ENCODE results near the gene UQCC2. TPM values are rescaled to one million over a fixed set of nuclear protein-coding genes. Genes with fewer than 3 reads are reported as not detected.

UQCC2 gene
- total and polyA plus RNA-seq, 2 experiments from 2014 or later, result 31.7 to 138 TPM

- H3K9me2 ChIP-seq (ENCODE audit: insufficient read depth), result no peaks in the 10 kb centered on the region
- no peaks in the 10 kb centered on the region for H3K9me3 ChIP-seq (ENCODE audit: low read depth)
- H4K20me1 ChIP-seq (ENCODE audit: insufficient read depth), result no peaks in the 10 kb centered on the region
- no peak overlapping the region for H3K4me3 ChIP-seq
- TF ChIP-seq EZH2phosphoT487 (IDR thresholded peaks at IDR 0.05; ENCODE audit: insufficient read depth, low read depth), result no peak
- TF ChIP-seq EZH2 (IDR thresholded peaks at IDR 0.05; ENCODE audit: insufficient read depth, poor library complexity, severe bottlenecking), result no peak
- no peak overlapping the region for H3K9ac ChIP-seq
- H3K27ac ChIP-seq, result no peak overlapping the region
- no peaks in the 10 kb centered on the region for H3K36me3 ChIP-seq (ENCODE audit: low read depth)
- DNase-seq, result no peak
- in situ Hi-C loops (cut with MboI), result no loop called here
- no peaks in the 10 kb centered on the region; the same call in 1 of the 2 replicates for H3K27me3 ChIP-seq (replicated peaks; ENCODE audit: insufficient read depth)
- H3K4me2 ChIP-seq (ENCODE audit: unreplicated experiment), result no peak overlapping the region
- no peaks in the 10 kb centered on the region for H3K79me2 ChIP-seq (ENCODE audit: insufficient read depth)
- 96 to 99% methylated on average over 7 of the region's 7 CpGs for WGBS, 2 experiments (ENCODE audit: low coverage in 1 of 2, low lambda C conversion rate in 2 of 2, missing lambda C conversion rate in 2 of 2)
- no peaks in the 10 kb centered on the region for H3F3A ChIP-seq (ENCODE audit: insufficient read depth)
- no peak overlapping the region for H2AFZ ChIP-seq
- H3K4me1 ChIP-seq (ENCODE audit: insufficient read depth), result no peaks in the 10 kb centered on the region
Observed at GRCh38 chr6:33716379-33716778, 4.9 kb upstream of the UQCC2 start.

GRCh38 chr6:33714385-33715040 is 3.0 kb upstream of the UQCC2 start:
- Histone ChIP-seq H3K9ac (no peak overlapping the region), H3K79me2 (ENCODE audit: insufficient read depth) (peaks cover 17% of the 10 kb centered on the region), H3K4me3 (no peak overlapping the region), H3K4me1 (ENCODE audit: insufficient read depth) (peaks cover 12% of the 10 kb centered on the region), H3K27me3 (replicated peaks; ENCODE audit: insufficient read depth) (no peaks in the 10 kb centered on the region; the same call in 1 of the 2 replicates), H3F3A (ENCODE audit: insufficient read depth) (no peaks in the 10 kb centered on the region), H3K9me3 (ENCODE audit: low read depth) (no peaks in the 10 kb centered on the region), H3K9me2 (ENCODE audit: insufficient read depth) (no peaks in the 10 kb centered on the region), H2AFZ (no peak overlapping the region), H3K27ac (no peak overlapping the region), H3K4me2 (ENCODE audit: unreplicated experiment) (no peak overlapping the region), H4K20me1 (ENCODE audit: insufficient read depth) (no peaks in the 10 kb centered on the region), H3K36me3 (ENCODE audit: low read depth) (no peaks in the 10 kb centered on the region)
- no peak for DNase-seq
- 83 to 84% methylated on average over 7 of the region's 7 CpGs for WGBS, 2 experiments (ENCODE audit: low coverage in 1 of 2, low lambda C conversion rate in 2 of 2, missing lambda C conversion rate in 2 of 2)
- in situ Hi-C loops (cut with MboI), result no loop called here
- TF ChIP-seq EZH2phosphoT487 (IDR thresholded peaks at IDR 0.05; ENCODE audit: insufficient read depth, low read depth) (no peak), EZH2 (IDR thresholded peaks at IDR 0.05; ENCODE audit: insufficient read depth, poor library complexity, severe bottlenecking) (no peak)

- Histone ChIP-seq H3K27ac (no peak overlapping the region), H3K4me1 (ENCODE audit: insufficient read depth) (peaks cover 12% of the 10 kb centered on the region), H3K79me2 (ENCODE audit: insufficient read depth) (peaks cover 22% of the 10 kb centered on the region), H3K4me2 (ENCODE audit: unreplicated experiment) (no peak overlapping the region), H2AFZ (no peak overlapping the region), H3F3A (ENCODE audit: insufficient read depth) (no peaks in the 10 kb centered on the region), H3K4me3 (no peak overlapping the region), H3K9ac (no peak overlapping the region), H4K20me1 (ENCODE audit: insufficient read depth) (no peaks in the 10 kb centered on the region), H3K27me3 (replicated peaks; ENCODE audit: insufficient read depth) (no peaks in the 10 kb centered on the region), H3K9me2 (ENCODE audit: insufficient read depth) (no peaks in the 10 kb centered on the region), H3K36me3 (ENCODE audit: low read depth) (no peaks in the 10 kb centered on the region), H3K9me3 (ENCODE audit: low read depth) (no peaks in the 10 kb centered on the region)
- in situ Hi-C loops (cut with MboI), result no loop called here
- 69% methylated on average over 2 of the region's 2 CpGs for WGBS, 2 experiments (ENCODE audit: low coverage in 1 of 2, low lambda C conversion rate in 2 of 2, missing lambda C conversion rate in 2 of 2)
- TF ChIP-seq EZH2phosphoT487 (IDR thresholded peaks at IDR 0.05; ENCODE audit: insufficient read depth, low read depth), result no peak
- no peak for TF ChIP-seq EZH2 (IDR thresholded peaks at IDR 0.05; ENCODE audit: insufficient read depth, poor library complexity, severe bottlenecking)
- no peak for DNase-seq
Observed at GRCh38 chr6:33713786-33714185, 2.3 kb upstream of the UQCC2 start.

GRCh38 chr6:33712914-33713313 is 1.4 kb upstream of the UQCC2 start:
- Histone ChIP-seq H3K9me3 (ENCODE audit: low read depth) (no peaks in the 10 kb centered on the region), H3K79me2 (ENCODE audit: insufficient read depth) (peaks cover 24% of the 10 kb centered on the region), H3K4me3 (no peak overlapping the region), H3K27ac (no peak overlapping the region), H3K4me2 (ENCODE audit: unreplicated experiment) (no peak overlapping the region), H3K9me2 (ENCODE audit: insufficient read depth) (no peaks in the 10 kb centered on the region), H2AFZ (no peak overlapping the region), H3K36me3 (ENCODE audit: low read depth) (no peaks in the 10 kb centered on the region), H3K27me3 (replicated peaks; ENCODE audit: insufficient read depth) (no peaks in the 10 kb centered on the region), H3K4me1 (ENCODE audit: insufficient read depth) (peaks cover 12% of the 10 kb centered on the region), H3K9ac (no peak overlapping the region), H3F3A (ENCODE audit: insufficient read depth) (no peaks in the 10 kb centered on the region), H4K20me1 (ENCODE audit: insufficient read depth) (no peaks in the 10 kb centered on the region)
- WGBS, 2 experiments (ENCODE audit: low coverage in 1 of 2, low lambda C conversion rate in 2 of 2, missing lambda C conversion rate in 2 of 2), result 75 to 76% methylated on average over 3 of the region's 3 CpGs
- in situ Hi-C loops (cut with MboI), result no loop called here
- TF ChIP-seq EZH2 (IDR thresholded peaks at IDR 0.05; ENCODE audit: insufficient read depth, poor library complexity, severe bottlenecking), result no peak
- no peak for TF ChIP-seq EZH2phosphoT487 (IDR thresholded peaks at IDR 0.05; ENCODE audit: insufficient read depth, low read depth)
- no peak for DNase-seq

Data from GM23248 (cell line).